Stimulated activated CD8-positive, alpha-beta memory T cell treated with anti-CD3 and anti-CD28 coated beads, Interleukin-4, amount 100 ng/mL, for 1 hour (primary cell): ENCODE measurements around the gene RCOR2.
"Not testable (repeated sequence)": the region's sequence is repeated elsewhere in the genome, so short reads cannot be mapped to it uniquely, and the experiment has no call there.

Experiments
- DNase-seq, 2 donors: peaks; one replicate each; pipeline ENCODE4 v3.0.0-alpha.2; 2020; ENCODE audit warnings: low read depth in 2 of 2, low spot score in 1 of 2

Gene RCOR2

DNA sequence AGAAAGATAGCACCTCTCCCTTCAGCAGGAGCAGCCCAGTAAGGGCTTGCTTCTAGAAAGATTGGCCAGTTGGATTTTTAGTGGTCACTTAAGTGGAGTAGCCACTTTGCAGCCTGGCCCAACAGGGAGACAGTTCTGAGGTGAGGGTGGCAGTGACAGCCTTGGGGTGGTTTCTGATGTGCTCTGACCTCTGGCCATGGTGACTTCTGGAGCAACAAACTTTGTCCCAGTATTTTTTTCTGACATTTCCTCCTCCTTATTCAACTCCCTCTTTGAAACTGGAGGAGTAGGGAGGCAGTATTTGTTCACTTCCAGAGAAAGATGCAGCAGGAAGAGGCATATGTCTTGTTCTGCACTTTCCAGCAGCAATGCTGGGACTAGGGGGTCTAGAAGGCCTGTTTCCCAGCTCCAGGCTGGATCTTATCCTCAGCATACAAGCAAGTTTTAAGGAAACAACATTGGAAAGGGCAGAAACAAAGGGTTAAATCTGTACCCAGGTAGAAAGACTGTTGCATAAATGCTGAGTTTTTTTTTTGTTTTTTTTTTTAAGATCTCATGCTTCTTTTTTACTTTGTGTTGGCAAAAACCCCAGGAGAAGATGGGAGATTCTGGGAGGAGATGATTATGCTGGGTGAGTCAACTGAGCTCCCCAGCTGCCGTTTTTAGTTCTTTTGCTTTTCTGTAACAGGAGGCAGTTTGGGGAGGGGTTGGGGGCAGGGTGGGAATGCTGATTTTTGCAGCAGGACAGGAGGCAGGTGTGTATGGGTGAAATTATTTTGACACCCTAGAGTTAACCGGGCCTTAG lies 37.2 kb downstream of the RCOR2 start:
- DNase-seq, result no peak

DNA sequence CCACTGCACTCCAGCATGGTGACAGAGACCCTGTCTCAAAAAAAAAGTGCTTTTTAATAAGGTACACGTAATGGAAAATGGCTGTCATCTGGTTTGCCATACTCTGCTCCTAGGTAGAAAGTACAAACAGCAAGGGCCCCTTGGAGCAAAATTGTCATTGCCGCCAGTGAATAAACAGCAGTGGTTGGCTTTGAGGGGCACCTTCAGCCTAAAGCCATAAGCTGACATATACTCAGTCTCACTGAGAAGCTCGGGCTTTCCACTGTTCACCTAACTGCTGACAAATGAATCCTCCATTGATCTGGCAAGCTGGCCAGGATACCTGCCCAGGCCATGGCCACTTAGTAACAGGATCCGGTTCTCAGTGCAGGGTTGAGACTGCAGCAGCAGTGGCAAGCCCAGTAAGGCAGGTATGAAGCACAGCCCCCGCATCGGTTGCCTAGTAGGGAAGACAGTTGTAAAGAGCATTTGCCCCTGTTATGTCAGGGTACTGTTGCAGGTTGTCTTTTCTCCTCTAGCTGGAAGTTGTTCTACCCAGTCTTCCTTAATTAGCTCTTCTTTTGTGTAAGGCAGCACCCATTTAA lies 39.2 kb downstream of the RCOR2 start:
- no peak for DNase-seq

- no peak for DNase-seq
Measured at GRCh38 chr11:63876616-63877015, 40.3 kb downstream of the RCOR2 start.

- no peak for DNase-seq
Measured at GRCh38 chr11:63875506-63876065, 41.4 kb downstream of the RCOR2 start.

DNA sequence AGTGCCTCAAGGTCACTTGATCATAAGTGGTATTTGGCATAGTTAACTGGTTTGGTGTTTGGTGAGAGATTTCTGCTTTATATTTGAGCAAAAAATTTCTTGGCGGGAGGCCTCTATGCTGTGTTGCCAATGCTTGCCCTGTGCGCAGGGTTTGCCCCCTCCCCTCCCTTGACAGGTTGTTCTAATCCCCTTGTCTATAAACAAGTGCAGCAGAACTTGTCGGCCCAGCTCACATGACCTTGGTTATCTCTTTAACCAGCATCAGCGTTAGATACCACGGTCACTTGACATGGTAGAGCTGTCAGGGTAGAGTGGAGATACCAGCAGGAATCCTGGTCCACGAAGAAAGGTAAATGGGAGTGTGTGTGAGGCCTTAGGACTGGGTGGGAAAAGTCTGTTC lies 42.5 kb downstream of the RCOR2 start:
- DNase-seq, result no peak

DNA sequence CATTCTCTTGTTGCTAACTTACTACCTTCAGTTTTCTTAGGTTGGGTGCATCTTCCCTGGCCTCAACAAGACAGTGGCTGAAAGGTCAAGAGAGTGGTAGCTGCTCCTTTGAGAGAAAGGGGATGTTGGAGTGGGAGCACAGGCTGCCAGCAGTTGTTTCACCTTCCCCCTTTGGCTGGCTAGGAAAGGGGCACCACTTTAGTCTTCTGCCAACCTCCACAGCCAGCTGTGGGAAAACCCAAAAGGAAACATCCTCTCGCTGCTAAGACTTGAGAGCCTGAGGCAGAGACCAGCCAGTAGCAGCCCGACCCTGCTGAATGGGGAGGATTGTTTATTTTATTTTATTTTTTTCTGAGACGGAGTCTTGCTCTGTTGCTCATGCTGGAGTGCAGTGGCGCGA lies 43.7 kb downstream of the RCOR2 start:
- no peak for DNase-seq

- DNase-seq, result no peak
Measured at GRCh38 chr11:63872800-63873197, 44.2 kb downstream of the RCOR2 start.

DNA sequence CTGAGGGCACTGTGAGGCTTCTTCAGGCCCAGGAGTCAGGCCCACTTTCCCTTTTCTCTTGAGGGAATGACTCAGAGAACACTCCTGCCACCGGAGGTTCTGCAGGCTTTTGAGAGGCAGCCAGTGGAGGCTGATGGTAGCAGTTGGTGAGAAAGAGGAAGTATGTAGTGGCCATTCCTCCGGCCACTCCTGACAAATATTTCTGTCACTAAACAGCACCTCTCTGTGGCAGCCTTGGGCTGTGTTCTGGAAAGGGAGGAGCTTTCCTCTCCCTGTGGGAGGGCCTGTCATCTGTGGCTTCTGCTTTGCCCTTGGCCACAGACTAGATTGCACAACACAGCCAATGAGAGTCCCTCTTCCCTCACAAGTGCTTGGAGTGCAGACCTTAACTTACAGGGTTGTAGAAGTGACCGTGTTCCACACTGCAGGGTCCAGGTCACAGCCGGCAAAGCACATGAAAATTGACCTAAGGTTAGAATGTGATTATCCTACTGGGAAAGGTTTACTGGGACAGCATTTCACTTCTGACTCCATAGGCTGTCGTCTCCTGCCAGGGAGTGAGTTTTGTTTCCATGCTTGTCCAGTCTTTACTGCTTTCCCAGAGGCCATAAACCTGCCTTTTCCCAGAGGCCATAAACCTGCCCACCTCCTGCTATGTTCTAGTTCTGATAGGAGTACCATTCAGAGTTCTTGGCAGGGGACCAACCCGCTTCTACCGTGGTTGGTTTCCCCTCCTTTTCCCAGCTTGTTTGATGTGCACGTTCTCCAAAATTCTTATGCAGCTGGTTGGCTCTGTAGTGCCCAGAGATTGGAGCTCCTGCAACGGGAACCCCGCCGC lies 44.8 kb downstream of the RCOR2 start:
- peak in 1 of 2 donors; percentile 9 for DNase-seq

DNA sequence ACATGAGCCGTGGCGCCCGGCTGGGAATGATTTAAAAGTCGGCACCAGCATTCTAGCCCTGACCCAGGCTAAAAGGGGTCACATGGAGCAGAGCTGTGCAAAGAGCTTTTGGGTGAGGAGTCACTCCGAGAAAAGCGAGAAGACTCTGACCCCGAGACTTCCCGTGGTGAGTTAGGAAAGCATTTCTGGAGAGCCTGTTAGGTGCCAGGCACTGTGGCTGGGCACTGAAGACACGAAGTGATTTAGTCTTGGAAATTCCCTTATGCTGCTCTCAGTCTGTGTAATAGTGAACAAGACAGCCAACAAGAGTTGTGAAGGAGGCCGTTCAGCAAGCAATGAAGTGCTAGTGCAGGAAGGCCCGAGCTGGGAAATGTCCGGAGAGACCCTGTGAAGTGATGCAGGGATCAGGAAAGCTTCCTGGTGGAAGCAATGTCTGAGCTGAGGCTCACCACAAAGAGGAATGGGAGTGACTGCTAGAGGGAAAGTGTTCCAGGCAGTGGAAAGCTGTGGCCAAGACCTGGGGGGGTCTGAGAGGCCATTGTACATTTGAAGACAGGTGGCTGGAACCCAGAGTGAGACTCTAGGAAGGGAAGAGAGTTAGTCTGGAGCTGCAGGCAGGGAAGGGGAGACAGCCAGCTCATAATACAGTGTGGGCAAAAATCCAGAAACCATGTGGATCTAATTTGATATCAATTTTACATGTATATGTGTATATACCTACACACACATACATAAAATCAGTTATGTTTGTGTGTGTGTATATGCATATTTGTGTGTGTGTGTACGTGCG lies 46.4 kb downstream of the RCOR2 start:
- no peak for DNase-seq

- DNase-seq, result peak in 1 of 2 donors; percentile 17
Measured at GRCh38 chr11:63869683-63870082, 47.3 kb downstream of the RCOR2 start.

- DNase-seq, result no peak
Measured at GRCh38 chr11:63869171-63869591, 47.8 kb downstream of the RCOR2 start.

DNA sequence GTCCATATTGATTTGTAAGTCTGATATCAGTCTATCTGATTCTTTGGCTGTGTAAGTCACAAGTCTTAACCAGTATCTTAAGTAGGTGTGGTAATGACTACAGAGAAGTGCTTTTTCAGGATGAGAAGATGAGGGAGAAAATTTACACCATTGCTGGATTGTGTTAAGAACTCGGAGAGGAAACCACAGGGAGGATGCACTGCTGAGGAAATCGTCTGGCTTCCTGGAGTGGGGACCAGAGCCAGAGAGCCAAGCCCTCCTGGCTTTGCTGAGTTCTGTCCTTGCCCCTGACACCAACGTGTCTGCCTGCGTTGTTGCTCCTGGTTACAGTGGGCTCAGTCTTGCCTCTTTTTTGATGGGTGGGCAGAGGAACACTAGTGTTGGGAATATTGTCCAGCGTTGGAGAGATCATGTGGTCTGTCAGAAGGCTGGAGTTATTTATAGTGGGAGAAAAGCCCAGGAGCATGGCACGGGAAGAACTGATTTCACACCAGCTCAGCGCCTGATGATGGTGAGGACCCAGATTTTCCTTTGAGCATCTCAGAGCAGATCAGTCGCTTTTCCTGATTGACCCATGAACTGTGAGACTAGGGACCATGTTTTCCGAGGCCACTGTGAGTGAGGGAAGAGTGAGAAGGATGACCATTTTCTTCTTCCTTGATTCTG lies 48.4 kb downstream of the RCOR2 start:
- DNase-seq, result no peak

- DNase-seq, result no peak
Measured at GRCh38 chr11:63867511-63867910, 49.5 kb downstream of the RCOR2 start.

DNA sequence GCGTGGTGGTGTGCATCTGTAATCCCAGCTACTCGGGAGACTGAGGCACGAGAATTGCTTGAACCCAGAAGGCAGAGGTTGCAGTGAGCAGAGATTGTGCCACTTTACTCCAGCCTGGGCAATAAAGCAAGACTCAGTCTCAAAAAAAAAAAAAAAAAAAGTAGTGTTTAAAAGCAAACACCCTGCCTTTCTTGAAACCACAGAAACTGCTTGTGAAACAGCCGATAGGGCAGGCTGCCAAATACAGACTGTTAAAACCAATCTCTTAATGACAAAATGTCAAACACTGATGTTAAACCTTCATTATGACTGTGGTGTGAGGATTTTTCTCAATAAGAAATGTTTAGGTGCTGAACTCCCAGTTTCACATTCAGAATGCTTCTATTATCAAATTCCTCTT lies 50.8 kb downstream of the RCOR2 start:
- DNase-seq, result peak; percentile 25 to 52

DNA sequence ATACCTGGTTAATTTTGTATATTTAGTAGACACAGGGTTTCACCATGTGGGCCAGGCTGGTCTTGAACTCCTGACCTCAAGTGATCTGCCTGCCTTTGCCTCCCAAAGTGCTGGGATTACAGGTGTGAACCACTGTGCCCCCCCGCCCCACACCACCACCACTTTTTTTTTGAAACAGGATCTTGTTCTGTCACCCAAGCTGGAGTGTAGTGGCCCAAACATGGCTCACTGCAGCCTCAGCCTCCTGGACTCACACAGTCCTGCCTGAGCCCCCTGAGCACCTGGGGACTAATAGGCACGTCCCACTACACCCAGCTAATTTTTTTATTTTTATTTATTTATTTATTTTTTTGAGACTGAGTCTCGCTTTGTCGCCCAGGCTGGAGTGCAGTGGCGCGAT lies 53.3 kb downstream of the RCOR2 start:
- DNase-seq, result not testable (repeated sequence)

- no peak for DNase-seq
Measured at GRCh38 chr11:63862923-63863322, 54.0 kb downstream of the RCOR2 start.
